Activated CD8-positive, alpha-beta memory T cell treated with anti-CD3 and anti-CD28 coated beads, Interleukin-2, amount 50 U/mL, for 48 hours (primary cell): ENCODE results near the gene FNIP2.
"Not testable (repeated sequence)": the region's sequence is repeated elsewhere in the genome, so short reads cannot be mapped to it uniquely, and the experiment has no call there.

Experiments used
- DNase-seq: peaks from one replicate; pipeline ENCODE4 v3.0.0-alpha.2; 2020

Gene FNIP2

DNA sequence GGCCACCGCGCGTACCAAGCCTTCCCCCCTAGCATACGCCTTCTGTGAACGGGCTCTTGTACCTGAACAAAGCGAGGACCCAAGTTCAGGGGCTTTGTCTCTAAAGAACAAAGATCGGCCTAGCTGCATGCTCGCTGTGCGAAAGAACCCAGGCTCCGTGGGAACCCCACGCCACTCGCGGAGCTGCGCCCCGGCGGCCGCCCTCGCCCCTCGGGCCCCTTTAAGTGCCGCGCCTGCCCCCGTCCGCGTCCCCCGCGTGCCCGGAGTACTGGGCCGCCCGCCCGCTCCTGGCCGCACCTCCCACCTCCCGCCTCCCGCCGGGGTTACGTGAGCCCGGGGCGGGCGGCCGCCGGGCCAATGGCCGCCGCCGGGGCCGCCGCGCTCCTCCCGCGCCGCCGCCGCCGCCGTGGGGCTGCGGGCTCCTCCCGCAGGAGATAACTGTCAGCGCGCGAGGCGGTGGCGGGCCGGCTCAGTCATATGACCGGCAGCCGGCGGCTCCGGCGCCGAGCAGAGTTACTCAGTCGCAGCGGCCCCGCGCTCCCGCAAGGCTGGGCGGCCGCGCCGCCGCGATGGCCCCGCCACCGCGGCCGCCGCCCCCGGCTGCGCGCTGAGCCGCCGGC is at the start of gene FNIP2:
FNIP2 (plus strand) TSS at position 472 of the 620 bp plus-strand sequence. CDS start 187 bp downstream, outside the sequence.
- DNase-seq, result peak; percentile 82

DNA sequence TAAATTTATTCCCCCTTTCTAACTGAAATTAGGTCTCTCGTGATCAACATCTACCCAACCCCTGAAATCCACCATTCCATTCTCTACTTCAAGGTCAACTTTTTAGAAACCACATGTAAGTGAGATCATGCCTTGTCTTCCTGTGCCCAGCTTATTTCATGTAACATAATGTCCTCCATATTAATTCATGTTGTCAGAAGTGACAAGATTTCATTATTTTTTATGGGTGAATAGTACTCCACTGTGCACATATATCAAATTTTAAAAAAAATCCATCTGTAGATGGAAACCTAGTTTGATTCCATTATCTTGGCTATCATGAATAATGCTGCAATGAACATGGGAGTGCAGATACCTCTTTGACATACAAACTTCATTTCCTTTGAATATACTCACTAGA is 47.1 kb upstream of the FNIP2 start:
- no peak for DNase-seq

DNA sequence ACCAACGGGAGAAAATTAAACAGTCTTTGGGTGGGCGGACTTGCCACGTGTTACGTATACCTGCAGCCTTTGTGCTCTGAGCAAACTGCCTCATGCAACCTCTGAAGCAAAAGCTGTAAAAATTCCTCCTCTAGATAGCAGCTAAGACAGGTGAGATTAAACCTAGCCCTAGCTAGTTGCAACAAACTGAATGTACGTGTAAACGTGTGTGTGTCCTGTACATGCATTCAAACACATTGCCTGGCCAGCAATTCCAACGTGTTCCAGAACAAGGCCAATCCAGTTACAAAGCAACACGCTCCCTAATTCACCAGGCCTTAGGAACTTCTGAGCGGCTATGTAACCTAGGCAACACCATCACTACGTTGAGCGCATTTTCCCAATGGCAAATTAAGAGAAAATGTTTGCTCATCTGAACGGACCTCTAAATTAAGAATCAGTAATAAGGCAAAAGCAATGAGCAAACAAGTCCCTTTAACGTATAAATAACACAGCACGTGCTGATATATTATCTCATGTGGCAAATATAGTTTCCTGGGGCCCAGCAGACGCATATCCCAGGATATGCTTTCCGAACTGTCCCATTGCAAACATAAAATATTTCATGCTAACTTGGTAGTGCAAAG is 46.4 kb upstream of the FNIP2 start:
- no peak for DNase-seq

DNA sequence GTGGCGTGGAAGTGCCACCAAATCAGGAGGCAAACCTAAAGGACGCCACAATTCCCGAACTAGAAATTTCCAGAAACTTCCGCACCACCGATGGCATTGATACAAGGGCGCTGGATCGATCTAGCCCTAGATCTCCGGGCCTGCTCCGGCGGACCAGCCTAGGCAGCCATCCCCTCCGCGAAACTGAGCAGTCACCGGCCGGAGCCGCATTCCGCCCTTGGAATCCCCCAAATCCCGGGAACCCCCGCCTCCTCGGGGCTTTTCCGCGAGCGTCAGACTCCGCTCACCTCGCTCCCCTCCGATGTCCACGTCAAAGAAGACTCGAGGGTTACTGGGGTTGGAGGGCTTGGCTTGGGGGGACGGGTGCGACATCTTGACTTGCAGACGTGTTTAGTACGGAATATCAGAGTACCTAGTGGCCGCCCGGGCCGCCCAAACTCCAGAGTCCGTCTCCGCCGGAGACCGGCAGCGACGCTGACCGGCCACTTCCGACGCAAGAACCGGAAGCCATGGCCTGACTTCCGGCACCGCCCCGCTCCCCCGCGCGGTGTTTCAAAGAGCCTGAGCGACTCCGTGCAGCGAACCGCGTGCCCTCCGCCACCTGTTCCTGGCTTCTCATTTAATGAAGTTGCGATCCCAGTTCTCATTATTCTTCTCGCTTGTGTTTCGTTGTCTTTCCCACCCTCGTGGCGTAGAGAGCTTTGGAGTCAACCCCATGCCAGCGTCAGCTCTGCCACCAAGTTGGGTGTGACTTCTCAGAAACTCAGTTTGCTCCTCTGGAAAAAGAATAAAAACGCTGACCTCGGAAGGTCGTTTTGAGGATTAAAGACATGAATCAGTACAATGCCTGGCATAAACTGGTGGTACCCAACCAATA is 45.7 kb upstream of the FNIP2 start, which contains the start of gene PPID:
PPID (minus strand) TSS at position 480 of the 877 bp plus-strand sequence; CDS start at position 372, 108 bp downstream.
- DNase-seq, result peak; percentile 93

DNA sequence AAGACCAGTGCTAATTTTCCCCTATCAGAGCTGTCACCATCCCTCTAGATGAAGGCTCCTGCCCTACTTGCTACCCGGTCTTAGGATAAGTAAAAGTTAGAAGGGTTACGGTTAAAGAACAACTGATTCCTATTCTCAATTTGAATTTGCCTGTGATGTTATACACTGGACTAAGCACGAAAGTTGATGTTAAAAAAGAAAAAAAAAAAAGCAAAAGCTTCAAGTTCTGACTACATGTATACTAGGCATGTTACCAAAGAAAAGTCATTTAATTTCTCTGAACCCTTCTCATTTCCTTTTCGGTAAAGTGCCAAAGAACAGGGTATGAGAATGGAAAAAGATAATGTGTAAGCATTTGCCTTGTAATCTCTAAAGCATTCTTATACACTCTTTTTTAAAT is 44.2 kb upstream of the FNIP2 start:
- no peak for DNase-seq

DNA sequence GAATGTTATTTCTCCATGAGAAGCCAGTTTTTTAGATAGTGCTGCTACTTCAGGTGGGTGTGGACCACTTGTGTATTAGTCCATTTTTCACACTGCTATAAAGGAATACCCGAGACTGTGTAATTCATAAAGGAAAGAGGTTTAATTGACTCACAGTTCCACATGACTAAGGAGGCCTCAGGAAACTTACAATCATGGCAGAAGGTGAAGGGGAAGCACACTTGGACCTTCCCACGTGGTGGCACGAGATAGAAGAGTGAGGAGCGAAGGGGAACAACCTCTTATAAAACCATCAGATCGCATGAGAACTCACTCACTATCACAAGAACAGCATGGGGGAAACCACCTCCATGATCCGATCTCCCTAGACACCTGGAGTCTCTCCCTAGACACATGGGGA is 42.2 kb upstream of the FNIP2 start:
- no peak for DNase-seq

DNA sequence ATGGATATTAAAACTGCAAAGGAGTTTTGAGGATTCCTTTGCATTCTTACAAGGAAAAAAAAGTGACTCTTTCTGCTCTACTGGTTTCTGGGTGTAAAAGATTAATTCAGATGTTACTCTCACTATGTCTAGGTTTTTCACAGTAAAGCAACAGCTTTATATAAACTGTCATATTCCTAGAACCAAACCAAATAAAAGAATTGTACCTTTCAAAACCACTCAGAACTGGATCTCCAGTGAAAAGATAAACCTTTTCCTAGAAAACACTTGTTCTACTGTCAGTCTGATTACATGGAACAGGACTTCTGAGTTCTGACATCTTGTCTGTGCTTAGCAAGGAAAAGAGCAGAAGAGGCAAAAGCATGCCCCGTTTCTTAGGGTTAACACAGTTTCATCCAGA is 40.6 kb upstream of the FNIP2 start:
- DNase-seq, result no peak

DNA sequence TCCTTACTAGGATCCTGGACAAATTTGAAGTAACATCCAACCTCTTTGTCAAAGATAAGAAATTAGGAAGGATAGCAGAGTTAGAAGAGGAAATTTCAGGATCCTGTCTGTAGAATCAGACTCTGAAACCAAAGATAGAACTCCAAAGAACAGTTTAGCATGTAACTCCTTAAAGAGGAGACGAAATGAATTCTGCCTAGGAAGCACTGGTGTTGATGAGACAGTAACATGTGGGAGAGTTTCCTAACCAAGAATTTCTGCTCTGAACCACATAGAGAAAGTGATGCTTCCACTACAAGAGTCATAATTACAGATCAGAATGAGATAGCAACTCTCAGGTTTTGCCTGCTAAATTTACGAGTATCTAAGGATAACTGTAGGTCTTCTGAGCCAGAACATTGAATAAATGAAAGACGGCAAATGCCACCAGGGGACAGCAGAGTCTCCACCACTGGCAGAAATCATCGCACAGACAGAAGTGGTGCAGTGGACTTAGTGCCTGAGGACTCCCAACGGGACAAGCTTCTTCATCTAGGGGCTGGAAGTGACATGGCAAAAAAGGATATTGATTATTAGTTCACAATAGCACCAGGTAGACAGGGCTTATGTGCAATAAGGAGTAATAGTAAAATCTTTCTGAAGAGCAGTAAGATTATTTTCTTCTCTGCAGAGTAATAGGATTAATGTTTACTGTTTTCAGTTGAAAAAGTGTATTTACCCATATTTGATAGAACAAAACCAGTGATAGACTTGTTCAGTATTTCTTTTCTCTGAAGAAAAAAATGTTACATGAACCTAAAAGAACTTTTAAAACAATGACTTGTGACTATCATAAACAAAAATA is 38.9 kb upstream of the FNIP2 start:
- peak; percentile 65 for DNase-seq

DNA sequence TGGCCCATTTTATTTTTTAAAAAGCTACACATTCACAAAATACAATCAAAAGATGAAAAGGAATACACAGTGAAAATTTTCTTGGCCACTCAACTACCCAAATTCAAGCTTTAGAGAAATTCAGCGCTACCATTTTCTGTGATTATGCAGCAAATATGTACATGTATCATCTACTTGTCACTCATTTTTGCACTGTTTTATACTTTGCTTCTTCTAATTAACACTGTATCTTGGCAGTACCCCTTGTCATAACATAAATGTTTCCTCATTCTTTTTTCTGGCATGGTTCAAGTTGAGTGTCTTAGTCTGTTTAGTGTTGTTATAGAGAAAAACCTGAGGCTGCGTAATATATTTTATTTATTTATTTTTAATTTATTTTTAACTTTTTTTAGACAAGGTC is 30.0 kb upstream of the FNIP2 start:
- no peak for DNase-seq

DNA sequence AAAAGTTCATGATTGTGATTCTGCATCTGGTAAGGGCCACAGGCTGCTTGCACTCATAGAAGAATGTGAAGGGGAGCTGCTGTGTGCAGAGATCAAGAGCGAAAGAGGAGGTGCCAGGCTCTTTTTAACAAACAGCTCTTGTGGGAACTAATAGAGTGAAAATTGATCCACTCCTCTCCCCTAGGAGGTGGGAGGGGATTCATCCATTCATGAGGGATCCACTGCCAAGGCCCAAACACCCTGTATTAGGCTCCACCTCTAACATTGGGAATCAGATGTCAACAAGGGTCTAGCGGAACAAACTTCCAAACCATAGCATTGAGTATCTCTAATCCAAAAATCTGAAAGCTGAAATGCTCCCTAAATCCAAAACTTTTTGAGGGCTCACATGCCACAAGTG is 29.2 kb upstream of the FNIP2 start:
- DNase-seq, result no peak

DNA sequence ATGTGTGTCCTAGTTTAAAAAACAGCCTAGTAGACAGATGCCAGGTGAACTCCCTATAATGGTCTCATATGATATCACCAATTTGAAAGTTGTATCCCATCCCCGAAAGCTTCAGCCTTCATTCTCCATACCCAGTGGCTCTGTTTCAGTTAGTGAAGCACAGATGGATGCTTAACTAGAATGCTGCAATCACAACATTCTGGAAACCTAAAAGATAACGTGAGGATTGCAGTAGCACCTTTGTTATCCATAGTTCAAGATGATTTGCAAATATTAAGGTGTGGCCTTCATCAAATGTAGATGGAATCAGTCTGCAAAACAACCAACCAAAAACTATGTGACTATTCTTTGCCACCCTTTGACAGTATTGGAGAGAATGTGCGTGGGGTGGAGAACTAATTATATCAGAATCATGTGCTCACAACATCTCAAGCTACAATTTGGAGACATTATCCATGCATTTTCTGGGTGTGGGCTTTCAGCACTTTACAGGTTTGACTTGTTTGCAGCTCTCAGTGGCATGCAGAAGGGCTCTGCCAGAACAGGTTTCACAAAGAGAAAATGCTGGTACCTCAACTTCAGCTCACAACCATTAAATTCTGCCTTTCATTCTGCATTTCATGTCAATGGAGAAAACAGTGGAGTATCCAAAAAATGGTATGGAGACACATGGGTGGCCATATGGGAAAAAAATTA is 27.4 kb upstream of the FNIP2 start:
- no peak for DNase-seq

DNA sequence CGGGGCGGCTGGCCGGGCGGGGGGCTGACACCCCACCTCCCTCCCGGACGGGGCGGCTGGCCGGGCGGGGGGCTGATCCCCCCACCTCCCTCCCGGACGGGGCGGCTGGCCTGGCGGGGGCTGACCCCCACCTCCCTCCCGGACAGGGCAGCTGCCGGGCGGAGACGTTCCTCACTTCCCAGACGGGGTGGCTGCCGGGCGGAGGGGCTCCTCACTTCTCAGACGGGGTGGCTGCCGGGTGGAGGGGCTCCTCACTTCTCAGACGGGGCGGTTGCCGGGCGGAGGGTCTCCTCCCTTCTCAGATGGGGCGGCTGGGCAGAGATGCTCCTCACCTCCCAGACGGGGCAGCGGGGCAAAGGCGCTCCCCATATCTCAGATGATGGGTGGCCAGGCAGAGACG is 22.3 kb upstream of the FNIP2 start:
- DNase-seq, result not testable (repeated sequence)

DNA sequence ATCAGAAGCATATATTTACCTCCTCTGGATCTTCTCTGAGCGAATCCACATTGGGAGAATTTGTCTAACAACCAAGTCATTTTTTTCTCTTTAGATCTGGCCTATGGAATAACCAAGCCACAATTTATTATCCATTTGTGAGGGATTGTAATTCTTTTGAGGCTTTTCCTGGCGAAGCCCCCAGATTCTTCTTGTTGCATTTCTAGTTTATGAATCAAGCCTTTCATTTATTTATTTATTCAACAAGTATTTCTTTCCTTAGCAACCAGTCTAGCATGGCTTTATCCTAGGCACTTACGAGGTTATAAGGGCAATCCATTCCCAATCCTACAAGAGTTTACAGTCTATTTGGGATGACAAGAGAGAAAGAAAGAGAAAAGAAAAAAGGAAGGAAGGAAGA is 18.4 kb upstream of the FNIP2 start:
- no peak for DNase-seq

DNA sequence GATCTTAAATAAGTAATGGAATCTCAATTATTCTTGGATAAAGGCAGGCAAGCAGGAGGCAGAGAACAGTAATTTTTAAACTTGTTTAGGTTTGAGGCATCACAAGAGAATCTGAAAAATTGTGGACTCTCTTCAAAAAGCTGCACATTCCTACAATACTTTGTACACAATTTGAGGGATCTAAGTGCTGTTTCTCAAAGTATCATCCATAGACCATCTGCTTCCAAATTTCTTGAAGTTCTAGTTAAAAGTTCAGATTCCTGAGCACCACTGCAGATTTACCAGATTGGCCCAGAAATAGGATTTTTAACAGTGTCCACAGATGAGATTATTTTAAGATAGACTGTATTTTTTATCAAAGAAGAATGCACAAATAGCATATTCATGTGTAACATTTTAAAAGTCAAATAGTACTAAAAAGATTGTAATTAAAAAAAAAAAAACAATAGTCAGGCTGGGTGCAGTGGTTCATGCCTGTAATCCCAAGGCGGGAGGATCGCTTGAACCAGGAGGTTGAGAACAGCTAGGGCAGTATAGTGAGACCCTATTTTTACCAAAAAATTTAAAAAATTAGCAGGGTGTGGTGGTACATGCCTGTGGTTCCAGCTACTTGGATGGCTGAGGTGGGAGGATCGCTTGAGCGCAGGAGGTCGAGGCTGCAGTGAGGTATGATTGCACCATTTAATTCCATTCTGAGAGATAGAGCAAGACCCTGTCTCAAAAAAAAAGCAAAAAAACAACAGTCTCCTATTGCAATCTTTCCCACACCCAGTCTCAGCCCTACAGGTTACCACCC is 14.2 kb upstream of the FNIP2 start:
- DNase-seq, result no peak

DNA sequence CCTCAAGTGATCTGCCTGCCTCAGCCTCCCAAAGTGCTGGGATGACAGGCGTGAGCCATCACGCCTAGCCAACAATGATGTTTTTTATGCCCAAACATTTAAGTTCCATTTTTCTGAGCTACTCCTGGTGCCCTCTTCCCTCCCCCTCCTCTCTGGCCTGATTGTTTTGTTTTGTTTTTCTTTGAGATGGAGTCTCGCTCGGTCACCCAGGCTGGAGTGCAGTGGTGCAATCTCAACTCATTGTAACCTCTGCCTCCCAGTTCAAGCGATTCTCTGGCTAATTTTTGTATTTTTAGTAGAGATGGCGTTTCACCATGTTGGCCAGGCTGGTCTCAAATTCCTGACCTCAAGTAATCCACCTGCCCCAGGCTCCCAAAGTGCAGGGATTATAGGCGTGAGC is 13.0 kb upstream of the FNIP2 start:
- not testable (repeated sequence) for DNase-seq

DNA sequence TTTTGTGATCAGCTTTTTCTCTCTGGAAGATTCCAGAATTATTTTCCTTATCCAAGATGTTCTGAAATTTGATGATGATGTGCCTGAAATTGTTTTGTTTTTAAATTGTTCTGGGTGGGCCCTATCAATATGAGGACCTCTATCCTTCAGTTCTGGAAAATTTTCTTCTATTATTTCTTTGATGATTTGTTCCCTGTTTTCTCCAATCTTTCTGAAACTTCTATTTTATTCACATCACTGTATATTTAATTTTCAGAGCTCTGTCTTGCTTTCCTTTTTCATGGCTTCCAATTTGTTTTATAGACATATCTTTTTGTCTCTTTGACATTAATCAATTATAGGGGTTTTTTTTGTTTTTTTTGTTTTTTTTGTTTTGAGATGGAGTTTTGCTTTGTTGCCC is 12.2 kb upstream of the FNIP2 start:
- no peak for DNase-seq

DNA sequence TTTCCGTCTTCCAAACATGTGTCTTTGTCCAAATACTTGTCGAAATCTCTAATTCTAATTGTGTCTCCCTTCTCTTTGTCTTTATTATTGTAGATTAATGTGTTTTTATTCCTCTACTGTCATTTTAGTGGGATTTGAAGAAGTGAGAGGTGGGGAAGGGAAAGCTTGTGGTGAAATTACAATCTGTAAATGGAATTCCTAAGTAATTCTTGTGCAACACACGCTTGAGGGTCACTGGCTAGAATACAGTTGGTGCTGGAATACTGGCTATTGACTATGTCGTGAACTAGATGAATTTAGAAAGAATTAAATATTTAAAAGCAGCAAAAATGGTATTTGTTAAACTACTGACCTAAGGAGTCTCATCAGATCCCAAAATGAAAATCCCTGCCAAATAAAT is 10.7 kb upstream of the FNIP2 start:
- DNase-seq, result no peak

DNA sequence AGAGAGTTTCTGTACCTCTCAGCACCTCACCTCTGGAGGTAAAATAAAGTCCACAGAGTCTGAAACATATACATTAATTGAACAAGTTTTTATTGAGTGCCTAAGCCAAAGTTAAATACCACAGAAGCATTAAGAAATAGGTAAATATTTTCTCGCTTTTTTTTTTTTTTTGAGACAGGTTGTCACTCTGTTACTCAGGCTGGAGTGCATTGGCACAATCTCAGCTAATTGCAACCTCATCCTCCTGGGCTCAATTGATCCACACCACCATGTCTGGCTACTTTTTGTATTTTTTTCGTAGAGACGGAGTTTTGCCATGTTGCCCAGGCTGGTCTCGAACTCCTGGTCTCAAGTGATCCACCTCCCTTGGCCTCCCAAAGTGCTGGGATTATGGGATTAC is 10.1 kb upstream of the FNIP2 start:
- no peak for DNase-seq

DNA sequence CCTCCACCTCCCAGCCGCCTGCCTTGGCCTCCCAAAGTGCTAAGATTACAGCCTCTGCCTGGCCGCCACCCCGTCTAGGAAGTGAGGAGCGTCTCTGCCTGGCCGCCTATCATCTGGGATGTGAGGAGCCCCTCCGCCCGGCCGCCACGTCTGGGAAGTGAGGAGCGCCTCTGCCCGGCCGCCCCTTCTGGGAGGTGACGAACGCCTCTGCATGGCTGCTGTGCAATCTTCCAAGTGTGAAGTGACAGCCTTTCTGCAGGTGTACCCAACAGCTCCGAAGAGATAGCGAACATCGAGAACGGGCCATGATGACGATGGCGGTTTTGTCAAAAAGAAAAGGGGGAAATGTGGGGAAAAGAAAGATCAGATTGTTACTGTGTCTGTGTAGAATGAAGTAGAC is 9.3 kb upstream of the FNIP2 start:
- DNase-seq, result not testable (repeated sequence)

DNA sequence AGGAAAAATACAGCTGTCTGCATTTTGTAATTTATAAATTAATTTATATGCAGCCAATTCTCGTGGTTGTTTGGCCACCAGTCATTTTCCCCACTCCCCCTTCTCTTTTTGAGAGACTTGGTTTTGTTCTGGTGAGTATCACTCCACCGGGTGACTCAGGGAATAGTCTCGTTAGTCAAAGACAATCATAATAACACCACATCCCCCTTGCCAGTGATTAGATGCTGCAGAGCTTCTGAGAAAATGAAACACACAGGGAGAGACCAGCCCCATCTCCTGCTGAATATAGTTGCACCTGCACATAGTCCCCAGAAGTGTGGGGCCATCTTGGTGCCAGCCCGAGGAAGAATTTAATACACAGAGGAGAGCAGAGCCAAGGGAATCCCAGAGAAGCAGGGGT is 8.0 kb upstream of the FNIP2 start:
- DNase-seq, result no peak

DNA sequence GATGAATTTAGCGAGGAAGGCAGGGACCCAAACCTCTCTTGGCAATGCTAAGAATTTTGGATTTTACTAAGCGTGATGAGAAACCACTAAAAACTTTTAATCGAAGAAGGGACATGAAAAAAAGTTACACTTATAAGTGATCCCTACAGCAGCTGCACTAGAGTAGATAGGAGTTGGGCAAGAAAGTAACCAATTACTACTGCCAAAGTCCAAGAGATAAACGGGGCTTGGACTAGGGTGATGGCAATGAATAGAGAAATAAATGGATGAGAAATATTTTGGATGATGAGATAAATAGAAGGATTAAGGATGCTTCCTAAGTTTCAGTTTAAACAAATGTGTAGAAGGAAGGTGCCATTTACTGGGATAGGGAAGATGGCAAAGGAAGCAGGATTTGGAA is 6.3 kb upstream of the FNIP2 start:
- DNase-seq, result no peak

DNA sequence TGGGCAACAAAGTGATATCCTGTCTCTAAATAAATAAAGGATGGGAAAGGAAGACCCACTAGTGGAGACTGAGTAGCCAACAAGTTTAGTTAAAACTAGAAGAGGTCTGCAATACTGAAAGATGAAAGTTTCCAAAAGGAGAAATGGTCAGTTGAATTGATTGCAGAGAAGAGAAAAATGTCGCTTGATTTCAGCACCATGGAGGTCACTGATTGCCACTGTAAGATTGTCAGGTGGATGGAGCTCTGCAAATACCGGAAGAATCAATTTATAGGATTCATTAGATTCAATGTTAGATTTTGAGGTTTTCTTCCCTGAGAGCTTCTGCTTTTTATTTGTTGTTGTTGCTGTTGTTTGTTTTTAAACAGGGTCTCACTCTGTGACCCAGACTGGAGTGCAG is 5.4 kb upstream of the FNIP2 start:
- DNase-seq, result no peak
